Measurements from ENCODE around the gene ARMC3. TPM values are rescaled to one million over a fixed set of nuclear protein-coding genes. Genes with fewer than 3 reads are reported as not detected.

Gene ARMC3
- total RNA-seq, 1 donor from 2014 or later, result 0.23 TPM

- Histone ChIP-seq H3K4me1 (ENCODE audit: insufficient read depth, low read length) (no peaks in the 10 kb centered on the region), H3K27me3 (ENCODE audit: insufficient read depth, low read length) (no peaks in the 10 kb centered on the region), H3K79me2 (ENCODE audit: insufficient read depth, low read length) (no peaks in the 10 kb centered on the region), H2AFZ (ENCODE audit: low read depth, low read length) (no peak overlapping the region), H3K9me3 (ENCODE audit: insufficient read depth, low read depth, low read length) (no peaks in the 10 kb centered on the region), H4K20me1 (ENCODE audit: insufficient read depth, low read length) (no peaks in the 10 kb centered on the region), H3K27ac (ENCODE audit: low read depth, low read length) (no peak overlapping the region), H3K4me3 (ENCODE audit: insufficient read depth, low read depth, low read length) (no peak overlapping the region), H3K36me3 (ENCODE audit: insufficient read depth, low read length) (no peaks in the 10 kb centered on the region), H3K4me2 (ENCODE audit: low read length) (no peak overlapping the region), H3K9ac (ENCODE audit: low read length) (no peak overlapping the region)
- Mint-ChIP-seq H3K27me3 (ENCODE audit: low read depth, unreplicated experiment) (no peaks in the 10 kb centered on the region), H3K4me3 (ENCODE audit: unreplicated experiment) (no peak overlapping the region), H3K27ac (ENCODE audit: unreplicated experiment) (no peak overlapping the region), H3K36me3 (ENCODE audit: low read depth, unreplicated experiment) (no peaks in the 10 kb centered on the region), H3K9me3 (ENCODE audit: unreplicated experiment) (peaks cover 2% of the 10 kb centered on the region), H3K4me1 (ENCODE audit: low read depth, unreplicated experiment) (no peaks in the 10 kb centered on the region)
- TF ChIP-seq CTCF (IDR thresholded peaks at IDR 0.05; ENCODE audit: insufficient read depth, low read depth, low read length), result no peak
- TF ChIP-seq EZH2 (IDR thresholded peaks at IDR 0.05; ENCODE audit: insufficient read depth, low read length), result no peak
- DNase-seq (ENCODE audit: low read depth) (no peak), FAIRE-seq (no peak)
Measured at GRCh38 chr10:22942437-22942836, 14.6 kb downstream of the ARMC3 start.

GRCh38 chr10:22945934-22946673 lies 18.3 kb downstream of the ARMC3 start:
- Histone ChIP-seq H3K4me1 (ENCODE audit: insufficient read depth, low read length) (no peaks in the 10 kb centered on the region), H3K4me3 (ENCODE audit: insufficient read depth, low read depth, low read length) (no peak overlapping the region), H3K36me3 (ENCODE audit: insufficient read depth, low read length) (no peaks in the 10 kb centered on the region), H3K9ac (ENCODE audit: low read length) (no peak overlapping the region), H3K27ac (ENCODE audit: low read depth, low read length) (no peak overlapping the region), H4K20me1 (ENCODE audit: insufficient read depth, low read length) (no peaks in the 10 kb centered on the region), H2AFZ (ENCODE audit: low read depth, low read length) (no peak overlapping the region), H3K9me3 (ENCODE audit: insufficient read depth, low read depth, low read length) (no peaks in the 10 kb centered on the region), H3K27me3 (ENCODE audit: insufficient read depth, low read length) (no peaks in the 10 kb centered on the region), H3K79me2 (ENCODE audit: insufficient read depth, low read length) (no peaks in the 10 kb centered on the region), H3K4me2 (ENCODE audit: low read length) (no peak overlapping the region)
- no peak for TF ChIP-seq EZH2 (IDR thresholded peaks at IDR 0.05; ENCODE audit: insufficient read depth, low read length)
- TF ChIP-seq CTCF (IDR thresholded peaks at IDR 0.05; ENCODE audit: insufficient read depth, low read depth, low read length), result no peak
- Mint-ChIP-seq H3K36me3 (ENCODE audit: low read depth, unreplicated experiment) (no peaks in the 10 kb centered on the region), H3K9me3 (ENCODE audit: unreplicated experiment) (peaks cover 8% of the 10 kb centered on the region), H3K27ac (ENCODE audit: unreplicated experiment) (no peak overlapping the region), H3K4me1 (ENCODE audit: low read depth, unreplicated experiment) (no peaks in the 10 kb centered on the region), H3K27me3 (ENCODE audit: low read depth, unreplicated experiment) (no peaks in the 10 kb centered on the region), H3K4me3 (ENCODE audit: unreplicated experiment) (no peak overlapping the region)
- no peak for FAIRE-seq
- no peak for DNase-seq (ENCODE audit: low read depth)

GRCh38 chr10:22954970-22955369 lies 27.1 kb downstream of the ARMC3 start:
- no peak for FAIRE-seq
- Histone ChIP-seq H3K4me2 (ENCODE audit: low read length) (no peak overlapping the region), H3K27ac (ENCODE audit: low read depth, low read length) (no peak overlapping the region)

More at GRCh38 chr10:22954970-22955369, 27.1 kb downstream of the ARMC3 start:
- no peak overlapping the region for H3K4me3 Mint-ChIP-seq (ENCODE audit: unreplicated experiment)
- Histone ChIP-seq H3K27me3 (ENCODE audit: insufficient read depth, low read length) (no peaks in the 10 kb centered on the region), H3K4me3 (ENCODE audit: insufficient read depth, low read depth, low read length) (no peak overlapping the region), H2AFZ (ENCODE audit: low read depth, low read length) (no peak overlapping the region), H3K36me3 (ENCODE audit: insufficient read depth, low read length) (no peaks in the 10 kb centered on the region), H3K9ac (ENCODE audit: low read length) (no peak overlapping the region), H3K79me2 (ENCODE audit: insufficient read depth, low read length) (no peaks in the 10 kb centered on the region), H3K4me1 (ENCODE audit: insufficient read depth, low read length) (no peaks in the 10 kb centered on the region), H4K20me1 (ENCODE audit: insufficient read depth, low read length) (no peaks in the 10 kb centered on the region), H3K9me3 (ENCODE audit: insufficient read depth, low read depth, low read length) (no peaks in the 10 kb centered on the region)
- H3K9me3 Mint-ChIP-seq (ENCODE audit: unreplicated experiment), result no peaks in the 10 kb centered on the region
- TF ChIP-seq EZH2 (IDR thresholded peaks at IDR 0.05; ENCODE audit: insufficient read depth, low read length), result no peak
- no peak for TF ChIP-seq CTCF (IDR thresholded peaks at IDR 0.05; ENCODE audit: insufficient read depth, low read depth, low read length)
- no peaks in the 10 kb centered on the region for H3K27me3 Mint-ChIP-seq (ENCODE audit: low read depth, unreplicated experiment)
- no peaks in the 10 kb centered on the region for H3K4me1 Mint-ChIP-seq (ENCODE audit: low read depth, unreplicated experiment)
- DNase-seq (ENCODE audit: low read depth), result no peak
- H3K27ac Mint-ChIP-seq (ENCODE audit: unreplicated experiment), result no peak overlapping the region
- no peaks in the 10 kb centered on the region for H3K36me3 Mint-ChIP-seq (ENCODE audit: low read depth, unreplicated experiment)

Measured in astrocyte (in vitro differentiated cells and primary cell).